ENCODE measurements around the gene DNAJB9. TPM values are rescaled to one million over a fixed set of nuclear protein-coding genes. Genes with fewer than 3 reads are reported as not detected.

DNAJB9 gene
- total and polyA plus RNA-seq, 2 of the 8 experiments (the other 6 are each of a cell fraction or from before 2014, with no cell fraction given): 1.8 to 9.7 TPM

- H3K79me1 ChIP-seq (ENCODE audit: low read depth, low read length): 0 out of 2 replicates have a peak, but pooled peaks cover 4% of the 10 kb centered on the region
- no peaks in the 10 kb centered on the region for H4K20me1 ChIP-seq (replicated peaks in 1 of 2; ENCODE audit: control insufficient read depth in 1 of 2, insufficient read depth in 2 of 2, low read length in 2 of 2)
- WGBS, 2 experiments (ENCODE audit: extremely low coverage in 1 of 2, insufficient coverage in 1 of 2, insufficient read length in 1 of 2, insufficient replicate concordance in 2 of 2, low coverage in 1 of 2, low lambda C conversion rate in 2 of 2, missing lambda C conversion rate in 1 of 2): 17% methylated on average over 3 of the region's 3 CpGs; no CpG with 5 or more reads in 1 of the 2 experiments
- FAIRE-seq: no peak
- no peak overlapping the region for H2AK5ac ChIP-seq (ENCODE audit: low read depth, low read length)
- peak overlapping the region; percentile 61; the same call in 1 of the 2 replicates for H2AFZ ChIP-seq (ENCODE audit: low read length)
- no peak overlapping the region for H3K56ac ChIP-seq (replicated peaks; ENCODE audit: insufficient read length, low read depth, low read length)
- H2BK5ac ChIP-seq (ENCODE audit: low read depth, low read length): no peak overlapping the region
- no peaks in the 10 kb centered on the region for H3K27me3 ChIP-seq (replicated peaks in 1 of 4; ENCODE audit: control insufficient read depth in 3 of 4, extremely low read depth in 1 of 4, insufficient read depth in 3 of 4, low read length in 3 of 4)
- no peak overlapping the region for H4K91ac ChIP-seq (replicated peaks; ENCODE audit: insufficient read length, low read length)
- no peak overlapping the region for H3K14ac ChIP-seq (ENCODE audit: insufficient read length)
- no peak overlapping the region for H3K27ac ChIP-seq (ENCODE audit: low read depth, low read length)
- no peaks in the 10 kb centered on the region for H3K36me3 ChIP-seq (ENCODE audit: control insufficient read depth in 2 of 4, insufficient read depth in 4 of 4, low read length in 3 of 4)
- no peak overlapping the region for H2BK20ac ChIP-seq (ENCODE audit: low read length)
- no peak overlapping the region for H3K23ac ChIP-seq (ENCODE audit: insufficient read length)
- peaks cover 2 to 10% (median 7%) of the 10 kb centered on the region in 4 experiments; a peak in 4 of 7 replicates for H3K4me1 ChIP-seq (replicated peaks in 1 of 4; ENCODE audit: control insufficient read depth in 3 of 4, insufficient read depth in 4 of 4, low read length in 3 of 4)
- no peak overlapping the region for H3K4ac ChIP-seq (replicated peaks; ENCODE audit: insufficient read length, low read depth, low read length)
- no peak overlapping the region for H3K18ac ChIP-seq (ENCODE audit: extremely low read depth, low read length)
- no peak for DNase-seq (ENCODE audit: low read depth in 1 of 2, low spot score in 2 of 2)
- H2BK15ac ChIP-seq (ENCODE audit: low read length): 0 out of 2 replicates have a peak overlapping the region, but pooled peaks have one; percentile 22
- H3K79me2 ChIP-seq (ENCODE audit: control insufficient read depth in 1 of 2, insufficient read depth in 2 of 2, low read length in 2 of 2): peaks cover 0 to 32% of the 10 kb centered on the region in 2 experiments; a peak in 3 of 4 replicates
- H3K9me3 ChIP-seq (ENCODE audit: insufficient read depth in 2 of 2, low read depth in 1 of 2, low read length in 1 of 2): no peaks in the 10 kb centered on the region
- H2BK120ac ChIP-seq (replicated peaks; ENCODE audit: low read depth, low read length): no peak overlapping the region
- H3K23me2 ChIP-seq (ENCODE audit: low read depth, low read length): peaks cover 4% of the 10 kb centered on the region; the same call in 1 of the 2 replicates
- peak overlapping the region; percentile 73 to 95 (median 86) for H3K4me3 ChIP-seq (ENCODE audit: extremely low read depth in 1 of 4, insufficient read depth in 2 of 4, low read depth in 3 of 4, low read length in 4 of 4)
- no peak overlapping the region for H2BK12ac ChIP-seq (ENCODE audit: low read depth, low read length)
- H3K4me2 ChIP-seq (ENCODE audit: insufficient read depth in 1 of 2, low read depth in 2 of 2, low read length in 2 of 2): peak overlapping the region; percentile 75 to 93
- ChIA-PET POLR2A (ENCODE audit: partially characterized antibody) (interaction anchor here (1.0 to 4.7 kb wide), 4 partner anchors 14 to 43 kb away, joined by 3 to 21 read pairs (median 4); partner anchors contain the start of genes DNAJB9 and THAP5), CTCF (ENCODE audit: partially characterized antibody) (interaction anchor here (0.7 to 1.4 kb wide), 4 partner anchors 13 to 381 kb away, joined by 3 to 4 read pairs (median 3); partner anchors contain the start of genes DNAJB9 and THAP5)
- H4K5ac ChIP-seq (ENCODE audit: insufficient read length, low read depth, low read length): no peak overlapping the region
- H4K8ac ChIP-seq (ENCODE audit: extremely low read depth, insufficient read depth, low read length): no peak overlapping the region
- H3K9ac ChIP-seq (replicated peaks in 1 of 4; ENCODE audit: extremely low read depth in 1 of 4, low read depth in 3 of 4, low read length in 3 of 4): peak overlapping the region in 2 of 4 experiments; percentile 49 to 54; a peak in 3 of 7 replicates
Observed at GRCh38 chr7:108526768-108527017, 43.0 kb upstream of the DNAJB9 start.
